GM12872 (cell line): ENCODE results near the gene ZNF777.

Source experiments
- CTCF ChIP-seq: IDR thresholded peaks from 3 replicates; pipeline ENCODE4 v1.5.1; 2011; ENCODE audit warnings: low read depth, mild to moderate bottlenecking, low read length, moderate library complexity; ENCODE audit not compliant: insufficient read depth

ZNF777 gene

GRCh38 chr7:149463500-149464161 lies 2.8 kb upstream of the ZNF777 start:
- no peak for TF ChIP-seq CTCF

DNA sequence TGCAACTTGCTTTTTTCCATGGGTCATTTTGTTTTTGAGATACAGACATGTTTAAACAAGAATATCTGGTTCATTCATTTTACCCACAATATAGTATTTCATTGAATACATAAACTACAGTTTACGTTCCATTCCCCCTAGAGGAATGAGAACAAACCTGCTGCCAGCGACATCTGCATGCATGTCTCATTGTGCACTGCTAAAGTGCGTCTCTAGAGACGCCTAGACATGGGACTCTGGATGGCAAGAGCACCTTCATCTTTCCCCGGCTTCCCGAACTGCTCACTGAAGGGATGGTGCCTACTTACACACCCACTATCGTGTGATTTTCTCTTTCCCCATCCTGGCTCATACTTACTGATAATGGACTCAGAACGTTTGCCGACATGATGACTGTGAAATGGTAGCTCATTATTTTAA lies 1.2 kb upstream of the ZNF777 start:
- TF ChIP-seq CTCF: no peak

- TF ChIP-seq CTCF: no peak
Measured at GRCh38 chr7:149459540-149460452, 1.1 kb downstream of the ZNF777 start.

GRCh38 chr7:149459201-149459539 lies 1.7 kb downstream of the ZNF777 start:
- TF ChIP-seq CTCF: no peak

DNA sequence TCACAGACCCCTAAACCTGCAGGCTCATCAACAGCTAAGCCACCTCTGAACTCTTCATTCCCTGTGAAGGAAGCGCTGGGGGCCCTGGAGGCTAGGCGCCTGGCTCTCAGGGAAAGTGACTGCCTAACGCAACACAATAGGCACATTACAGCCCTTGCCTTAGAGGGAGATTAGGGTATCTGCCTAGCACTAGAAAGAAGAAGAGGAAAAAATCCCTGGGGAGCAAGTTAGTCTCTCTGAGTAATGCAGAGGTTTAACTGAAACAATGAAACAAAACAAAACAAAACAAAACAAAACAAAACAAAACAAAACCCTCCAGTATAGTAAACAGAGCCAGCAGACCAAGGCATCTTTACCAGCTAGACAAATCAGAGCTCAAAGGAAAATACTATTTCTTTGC lies 2.6 kb downstream of the ZNF777 start:
- no peak for TF ChIP-seq CTCF

DNA sequence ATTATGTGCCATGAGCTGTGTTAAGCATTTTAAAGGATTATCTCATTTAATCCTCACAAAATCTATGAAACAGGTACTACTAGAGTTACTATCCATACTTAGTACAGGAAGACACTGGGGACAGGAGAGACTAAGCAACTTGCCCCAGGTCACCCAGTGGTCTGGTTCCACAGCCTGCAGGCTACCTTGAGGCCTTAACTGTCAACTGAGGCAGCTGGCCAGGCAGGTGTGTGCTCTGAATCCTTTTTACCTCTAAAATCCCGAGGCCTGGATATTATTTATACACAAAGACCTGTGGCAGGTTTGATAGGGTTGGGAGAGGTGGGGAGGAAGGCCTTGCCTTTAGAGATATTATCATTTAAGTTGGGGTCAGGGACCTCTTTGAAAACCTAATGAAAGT lies 3.1 kb downstream of the ZNF777 start:
- TF ChIP-seq CTCF: no peak

DNA sequence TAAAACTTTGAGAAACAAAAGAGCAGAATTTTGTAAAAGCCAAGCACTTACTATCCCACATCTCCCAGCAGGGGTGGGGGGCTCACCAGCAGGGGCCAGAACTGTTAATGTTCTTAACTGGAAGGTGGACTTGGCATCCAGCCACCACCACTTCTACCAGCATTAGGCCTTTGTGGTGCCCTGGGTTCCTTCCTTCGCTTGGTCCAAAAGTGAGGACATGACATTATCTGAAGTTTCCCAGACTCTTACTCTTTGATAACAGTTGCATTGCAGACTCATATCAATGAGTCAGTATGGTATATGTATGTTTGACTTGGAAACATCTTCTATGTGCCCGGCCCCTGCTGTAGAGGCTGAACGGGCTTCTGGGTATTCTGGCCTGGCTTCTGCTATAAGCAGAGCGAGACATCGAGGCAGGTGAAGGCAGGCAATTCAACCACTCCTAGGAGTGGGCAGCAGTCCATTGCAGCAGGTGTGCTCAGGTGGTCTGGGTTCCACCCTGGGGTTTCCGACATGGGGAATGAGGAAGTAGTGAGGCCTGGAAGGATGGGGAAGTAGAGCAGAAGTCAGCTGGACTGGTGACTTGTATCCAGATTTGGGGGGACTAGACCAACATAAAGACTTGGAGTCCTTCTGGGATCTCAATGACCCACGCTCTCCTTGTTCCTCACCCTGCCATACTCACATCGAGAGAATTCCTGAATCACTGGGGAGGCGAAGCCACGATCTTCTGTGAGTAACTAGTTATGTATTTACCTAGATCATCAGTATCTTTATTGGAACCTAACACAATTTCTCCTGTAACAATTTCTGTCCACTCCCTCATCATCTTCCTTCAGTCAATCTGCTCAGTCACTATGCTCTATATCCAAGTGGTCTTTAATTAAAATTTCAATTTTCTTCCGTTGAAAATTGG lies 4.1 kb downstream of the ZNF777 start:
- no peak for TF ChIP-seq CTCF
